Measurements from ENCODE around the gene HOXD8. TPM values are rescaled to one million over a fixed set of nuclear protein-coding genes. Genes with fewer than 3 reads are reported as not detected.

The HOXD8 gene
- total RNA-seq, 1 experiment from 2014 or later: 0.39 TPM

DNA sequence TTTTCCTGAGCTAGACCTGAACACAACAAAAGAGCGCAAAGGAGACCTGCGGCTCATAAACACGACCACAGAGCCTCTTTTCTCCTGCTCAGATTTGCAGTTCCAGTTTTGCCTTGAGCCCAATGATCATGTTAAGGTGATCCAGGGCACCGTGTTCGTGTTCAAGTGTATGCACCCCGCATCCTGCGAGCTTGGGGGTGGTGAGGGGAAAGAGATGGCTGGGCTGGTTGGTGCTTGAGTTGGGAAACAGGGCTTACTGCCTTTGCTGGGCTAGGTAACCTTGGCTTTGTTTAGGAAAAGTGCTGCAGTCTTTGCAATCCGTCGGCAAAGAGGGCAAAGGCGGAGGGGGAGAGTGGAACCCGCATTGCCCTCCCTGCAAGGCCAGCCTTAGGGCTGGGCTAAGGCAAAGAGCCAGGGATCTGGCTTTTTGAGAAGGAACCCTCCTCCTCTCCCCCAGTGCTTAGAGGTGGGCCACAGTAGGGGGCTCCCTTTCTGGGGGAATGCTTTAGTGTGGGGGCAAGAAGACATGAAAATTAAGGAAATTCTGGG is 11.6 kb upstream of the HOXD8 start:
- H4K20me1 ChIP-seq (ENCODE audit: insufficient read depth): no peaks in the 10 kb centered on the region
- intact Hi-C loops (cut with micrococcal nuclease; ENCODE audit: unreplicated experiment): no loop called here
- TF ChIP-seq EZH2 (IDR thresholded peaks at IDR 0.05; ENCODE audit: low read depth) (no peak), CTCF (conservative IDR thresholded peaks at IDR 0.05) (no peak)
- peaks cover 81% of the 10 kb centered on the region for H3K27me3 ChIP-seq (ENCODE audit: insufficient read depth, low read depth)
- CTCF ChIA-PET: no interaction called here
- H3K4me1 ChIP-seq (replicated peaks; ENCODE audit: insufficient read depth): no peaks in the 10 kb centered on the region
- H3K79me2 ChIP-seq (ENCODE audit: low read depth): no peaks in the 10 kb centered on the region
- no peaks in the 10 kb centered on the region for H3F3A ChIP-seq (ENCODE audit: insufficient read depth, low read depth)
- POLR2A ChIA-PET (ENCODE audit: unreplicated experiment): no interaction called here
- no peak overlapping the region for H2AFZ ChIP-seq
- no peak overlapping the region for H3K27ac ChIP-seq
- no peaks in the 10 kb centered on the region for H3K9me2 ChIP-seq (ENCODE audit: insufficient read depth)
- H3K9me3 ChIP-seq (ENCODE audit: insufficient read depth, low read depth): no peaks in the 10 kb centered on the region
- no TSS peak for BruUV-seq (replicated peaks)
- H3K36me3 ChIP-seq (ENCODE audit: low read depth): no peaks in the 10 kb centered on the region
- no peak overlapping the region for H3K4me2 ChIP-seq
- no peak overlapping the region for H3K4me3 ChIP-seq
- DNase-seq: no peak

DNA sequence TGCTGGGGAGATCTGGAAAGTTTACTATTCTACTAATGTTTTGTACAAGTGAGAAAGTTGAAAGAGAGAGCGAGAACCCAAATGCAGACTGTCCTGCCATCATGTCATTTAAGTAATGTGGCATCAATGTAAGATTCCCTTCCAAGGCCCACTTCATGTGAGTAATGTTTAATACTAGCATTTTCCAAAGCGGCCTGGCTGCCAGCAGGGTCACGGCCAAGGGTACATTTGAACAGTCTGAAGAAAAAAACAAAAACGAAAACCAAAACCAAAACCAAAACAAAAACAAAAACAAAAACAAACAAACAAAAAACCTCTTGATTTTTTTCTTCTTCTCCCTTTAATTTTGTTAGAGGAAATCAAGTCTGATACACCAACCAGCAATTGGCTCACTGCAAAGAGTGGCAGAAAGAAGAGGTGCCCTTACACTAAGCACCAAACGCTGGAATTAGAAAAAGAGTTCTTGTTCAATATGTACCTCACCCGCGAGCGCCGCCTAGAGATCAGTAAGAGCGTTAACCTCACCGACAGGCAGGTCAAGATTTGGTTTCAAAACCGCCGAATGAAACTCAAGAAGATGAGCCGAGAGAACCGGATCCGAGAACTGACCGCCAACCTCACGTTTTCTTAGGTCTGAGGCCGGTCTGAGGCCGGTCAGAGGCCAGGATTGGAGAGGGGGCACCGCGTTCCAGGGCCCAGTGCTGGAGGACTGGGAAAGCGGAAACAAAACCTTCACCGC is 10.7 kb upstream of the HOXD8 start:
- no peaks in the 10 kb centered on the region for H3F3A ChIP-seq (ENCODE audit: insufficient read depth, low read depth)
- H3K27me3 ChIP-seq (ENCODE audit: insufficient read depth, low read depth): peaks cover 73% of the 10 kb centered on the region
- no peak overlapping the region for H2AFZ ChIP-seq
- no peak for TF ChIP-seq EZH2 (IDR thresholded peaks at IDR 0.05; ENCODE audit: low read depth)
- peak; percentile 72 for TF ChIP-seq CTCF (conservative IDR thresholded peaks at IDR 0.05)
- H3K27ac ChIP-seq: no peak overlapping the region
- H3K4me3 ChIP-seq: no peak overlapping the region
- H3K79me2 ChIP-seq (ENCODE audit: low read depth): no peaks in the 10 kb centered on the region
- no peaks in the 10 kb centered on the region for H3K9me2 ChIP-seq (ENCODE audit: insufficient read depth)
- POLR2A ChIA-PET (ENCODE audit: unreplicated experiment): no interaction called here
- DNase-seq: peak in 1 of 2 experiments; percentile 30
- H4K20me1 ChIP-seq (ENCODE audit: insufficient read depth): no peaks in the 10 kb centered on the region
- CTCF ChIA-PET: no interaction called here
- BruUV-seq (replicated peaks): no TSS peak
- no peaks in the 10 kb centered on the region for H3K4me1 ChIP-seq (replicated peaks; ENCODE audit: insufficient read depth)
- no peaks in the 10 kb centered on the region for H3K9me3 ChIP-seq (ENCODE audit: insufficient read depth, low read depth)
- intact Hi-C loops (cut with micrococcal nuclease; ENCODE audit: unreplicated experiment): no loop called here
- no peaks in the 10 kb centered on the region for H3K36me3 ChIP-seq (ENCODE audit: low read depth)
- peak overlapping the region; percentile 6; the same call in 1 of the 2 replicates for H3K4me2 ChIP-seq

DNA sequence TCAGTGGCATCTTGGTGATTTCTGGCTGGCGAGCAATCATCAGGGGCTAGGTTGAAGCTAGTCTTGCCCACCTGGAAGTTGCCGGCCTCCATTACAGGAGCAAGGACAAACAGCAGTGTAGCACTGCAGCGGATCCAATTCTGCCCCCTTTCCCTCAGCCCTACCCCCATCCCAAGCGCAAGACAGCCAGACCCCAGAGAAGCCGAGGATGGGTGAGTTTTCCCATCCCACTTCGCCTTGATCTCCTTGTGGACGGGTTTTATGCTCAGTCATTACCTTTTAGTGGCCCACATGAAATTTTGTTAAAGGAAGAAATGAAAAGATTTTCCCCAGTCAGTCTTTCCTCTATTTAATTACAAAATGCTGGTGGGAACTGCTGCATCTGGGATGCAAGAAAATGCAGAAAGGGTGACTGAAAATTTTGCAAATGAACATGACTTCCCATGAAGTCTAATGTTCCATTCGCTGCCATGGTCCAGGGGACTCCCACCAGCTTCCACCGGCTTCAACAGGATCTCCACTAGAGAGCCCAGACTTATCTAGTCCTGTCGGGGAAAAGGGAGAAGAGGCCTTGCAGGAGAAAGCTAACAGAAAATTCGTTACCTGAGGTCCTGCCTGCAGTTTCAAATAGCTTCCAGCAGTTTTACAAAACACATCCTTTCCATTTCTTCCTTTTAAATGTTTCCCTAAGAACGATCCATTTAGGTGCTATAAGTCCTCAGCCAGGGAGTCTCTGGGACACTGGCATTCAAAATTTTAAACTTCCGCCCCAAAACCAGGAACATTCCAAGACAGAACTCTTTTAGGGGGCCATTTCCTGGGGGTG is 8.9 kb upstream of the HOXD8 start:
- Histone ChIP-seq H3K4me2 (no peak overlapping the region), H3K9me3 (ENCODE audit: insufficient read depth, low read depth) (no peaks in the 10 kb centered on the region), H4K20me1 (ENCODE audit: insufficient read depth) (no peaks in the 10 kb centered on the region), H3K9me2 (ENCODE audit: insufficient read depth) (no peaks in the 10 kb centered on the region), H3K27ac (no peak overlapping the region), H3K4me3 (no peak overlapping the region), H3K27me3 (ENCODE audit: insufficient read depth, low read depth) (peaks cover 73% of the 10 kb centered on the region), H3K36me3 (ENCODE audit: low read depth) (no peaks in the 10 kb centered on the region), H3K4me1 (replicated peaks; ENCODE audit: insufficient read depth) (no peaks in the 10 kb centered on the region), H3F3A (ENCODE audit: insufficient read depth, low read depth) (no peaks in the 10 kb centered on the region), H3K79me2 (ENCODE audit: low read depth) (no peaks in the 10 kb centered on the region), H2AFZ (no peak overlapping the region)
- TF ChIP-seq EZH2 (IDR thresholded peaks at IDR 0.05; ENCODE audit: low read depth) (no peak), CTCF (conservative IDR thresholded peaks at IDR 0.05) (no peak)
- no peak for DNase-seq
- intact Hi-C loops (cut with micrococcal nuclease; ENCODE audit: unreplicated experiment): no loop called here
- BruUV-seq (replicated peaks): no TSS peak
- POLR2A ChIA-PET (ENCODE audit: unreplicated experiment): interaction anchor here (0.5 kb wide), 1 partner anchor 1226 kb away, joined by 4 read pairs; no protein-coding TSS in a partner anchor
- CTCF ChIA-PET: interaction anchor here (0.5 kb wide), 1 partner anchor 1014 kb away, joined by 3 read pairs; no protein-coding TSS in a partner anchor
